NCI-H2029 (cell line): Measurements from ENCODE around the gene COL11A1.
"Not testable (repeated sequence)": the region's sequence is repeated elsewhere in the genome, so short reads cannot be mapped to it uniquely, and the experiment has no call there.

Experiments used
- DNase-seq: peaks from one replicate; lab custom pipeline; 2025; lab: John Stamatoyannopoulos, UW

The COL11A1 gene

GRCh38 chr1:102836991-102837390 lies 271.3 kb downstream of the COL11A1 start:
- DNase-seq: no peak

- DNase-seq: no peak
Observed at GRCh38 chr1:102834688-102835320, 273.5 kb downstream of the COL11A1 start.

GRCh38 chr1:102833151-102833550 lies 275.2 kb downstream of the COL11A1 start:
- no peak for DNase-seq

- not testable (repeated sequence) for DNase-seq
Observed at GRCh38 chr1:102826706-102827105, 281.6 kb downstream of the COL11A1 start.
